Testis (tissue), 2 donors: Measurements from ENCODE around the gene KIAA0513.

Experiments
- POLR2A ChIP-seq: fragments of 450-650 bp; IDR thresholded peaks from one replicate; pipeline ENCODE4 v1.6.1; 2017; ENCODE audit warnings: antibody characterized with exemption, mild to moderate bottlenecking, moderate library complexity
- TF ChIP-seq, protein P1 (sequence below), 3 experiments: fragments of 450-650 bp in 2 of 3; fragments of 200-600 bp in 1 of 3; sonication (generic) in 1 of 3; IDR thresholded peaks; one replicate each; pipeline ENCODE4 v1.5.1; 2016 to 2019; ENCODE audit warnings: antibody characterized with exemption in 3 of 3, mild to moderate bottlenecking in 2 of 3, moderate library complexity in 1 of 3

DNA sequence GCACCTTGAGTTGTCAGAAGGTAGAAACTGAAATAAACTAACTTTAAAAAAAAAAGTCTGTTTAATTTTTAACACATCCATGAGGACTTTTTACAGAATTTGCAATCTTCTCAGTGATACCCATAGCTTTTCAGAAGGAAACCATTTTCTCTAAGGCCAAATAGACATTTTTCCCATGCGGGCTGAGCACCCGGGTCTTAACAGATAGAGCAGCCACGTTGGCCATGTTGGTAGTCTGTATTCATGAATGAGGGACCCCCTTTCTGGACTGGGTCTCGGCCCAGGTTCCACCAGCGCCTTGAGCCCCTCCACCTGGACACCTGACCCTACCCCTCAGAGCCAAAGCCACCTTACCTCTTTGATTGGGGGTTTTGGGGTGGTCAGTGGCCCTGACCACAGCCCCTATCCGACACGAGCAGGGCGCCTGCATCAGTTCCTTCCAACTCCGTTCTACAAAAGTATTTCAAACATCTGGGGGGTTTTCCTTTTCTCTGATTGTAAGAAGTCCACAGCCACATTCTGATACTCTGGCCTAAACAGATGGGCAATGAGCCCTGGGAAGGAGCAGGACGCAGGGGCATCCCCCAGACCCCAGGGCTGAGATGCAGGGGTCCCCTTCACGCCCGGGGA is 66.7 kb downstream of the KIAA0513 start:
- TF ChIP-seq, protein P1, sequence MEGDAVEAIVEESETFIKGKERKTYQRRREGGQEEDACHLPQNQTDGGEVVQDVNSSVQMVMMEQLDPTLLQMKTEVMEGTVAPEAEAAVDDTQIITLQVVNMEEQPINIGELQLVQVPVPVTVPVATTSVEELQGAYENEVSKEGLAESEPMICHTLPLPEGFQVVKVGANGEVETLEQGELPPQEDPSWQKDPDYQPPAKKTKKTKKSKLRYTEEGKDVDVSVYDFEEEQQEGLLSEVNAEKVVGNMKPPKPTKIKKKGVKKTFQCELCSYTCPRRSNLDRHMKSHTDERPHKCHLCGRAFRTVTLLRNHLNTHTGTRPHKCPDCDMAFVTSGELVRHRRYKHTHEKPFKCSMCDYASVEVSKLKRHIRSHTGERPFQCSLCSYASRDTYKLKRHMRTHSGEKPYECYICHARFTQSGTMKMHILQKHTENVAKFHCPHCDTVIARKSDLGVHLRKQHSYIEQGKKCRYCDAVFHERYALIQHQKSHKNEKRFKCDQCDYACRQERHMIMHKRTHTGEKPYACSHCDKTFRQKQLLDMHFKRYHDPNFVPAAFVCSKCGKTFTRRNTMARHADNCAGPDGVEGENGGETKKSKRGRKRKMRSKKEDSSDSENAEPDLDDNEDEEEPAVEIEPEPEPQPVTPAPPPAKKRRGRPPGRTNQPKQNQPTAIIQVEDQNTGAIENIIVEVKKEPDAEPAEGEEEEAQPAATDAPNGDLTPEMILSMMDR (IDR thresholded peaks at IDR 0.05), result no peak
- no peak for TF ChIP-seq POLR2A
